SIG-M5 (cell line): Measurements from ENCODE around the gene EPB41L1.

Source experiments
- DNase-seq: peaks from one replicate; lab custom pipeline; 2025; lab: John Stamatoyannopoulos, UW

EPB41L1 gene

GRCh38 chr20:36193977-36194712 is 39.6 kb downstream of the EPB41L1 start:
- DNase-seq, result no peak

GRCh38 chr20:36196676-36197075 is 42.1 kb downstream of the EPB41L1 start:
- no peak for DNase-seq

GRCh38 chr20:36197271-36197670 is 42.7 kb downstream of the EPB41L1 start:
- no peak for DNase-seq

- DNase-seq, result no peak
Measured at GRCh38 chr20:36199345-36200257, 45.1 kb downstream of the EPB41L1 start.

GRCh38 chr20:36200451-36200850 is 45.9 kb downstream of the EPB41L1 start:
- no peak for DNase-seq

- no peak for DNase-seq
Measured at GRCh38 chr20:36201198-36201597, 46.7 kb downstream of the EPB41L1 start.

- no peak for DNase-seq
Measured at GRCh38 chr20:36202891-36203338, 48.4 kb downstream of the EPB41L1 start.

GRCh38 chr20:36203861-36204260 is 49.3 kb downstream of the EPB41L1 start:
- DNase-seq, result no peak

- DNase-seq, result no peak
Measured at GRCh38 chr20:36205026-36205425, 50.5 kb downstream of the EPB41L1 start.

- DNase-seq, result no peak
Measured at GRCh38 chr20:36206068-36206467, 51.5 kb downstream of the EPB41L1 start.

GRCh38 chr20:36206641-36207040 is 52.1 kb downstream of the EPB41L1 start:
- no peak for DNase-seq

GRCh38 chr20:36207602-36208001 is 53.1 kb downstream of the EPB41L1 start:
- DNase-seq, result no peak

- DNase-seq, result no peak
Measured at GRCh38 chr20:36208257-36208656, 53.7 kb downstream of the EPB41L1 start.

GRCh38 chr20:36210436-36211021 is 56.0 kb downstream of the EPB41L1 start:
- no peak for DNase-seq

- no peak for DNase-seq
Measured at GRCh38 chr20:36213362-36213761, 58.8 kb downstream of the EPB41L1 start.

GRCh38 chr20:36214684-36215256 is 60.2 kb downstream of the EPB41L1 start:
- DNase-seq, result no peak

GRCh38 chr20:36215778-36216177 is 61.2 kb downstream of the EPB41L1 start:
- no peak for DNase-seq

- no peak for DNase-seq
Measured at GRCh38 chr20:36216314-36217025, 61.9 kb downstream of the EPB41L1 start.

- DNase-seq, result no peak
Measured at GRCh38 chr20:36217226-36217625, 62.7 kb downstream of the EPB41L1 start.

- DNase-seq, result no peak
Measured at GRCh38 chr20:36218380-36219064, 64.0 kb downstream of the EPB41L1 start.

GRCh38 chr20:36219671-36220220 is 65.2 kb downstream of the EPB41L1 start:
- DNase-seq, result no peak
